Measurements from ENCODE around the gene POLE3. TPM values are rescaled to one million over a fixed set of nuclear protein-coding genes. Genes with fewer than 3 reads are reported as not detected.
"Not testable (repeated sequence)": the region's sequence is repeated elsewhere in the genome, so short reads cannot be mapped to it uniquely, and the experiment has no call there.

POLE3 gene
- total RNA-seq, 4 donors from 2014 or later: 22.2 to 28.4 (median 26.0) TPM

DNA sequence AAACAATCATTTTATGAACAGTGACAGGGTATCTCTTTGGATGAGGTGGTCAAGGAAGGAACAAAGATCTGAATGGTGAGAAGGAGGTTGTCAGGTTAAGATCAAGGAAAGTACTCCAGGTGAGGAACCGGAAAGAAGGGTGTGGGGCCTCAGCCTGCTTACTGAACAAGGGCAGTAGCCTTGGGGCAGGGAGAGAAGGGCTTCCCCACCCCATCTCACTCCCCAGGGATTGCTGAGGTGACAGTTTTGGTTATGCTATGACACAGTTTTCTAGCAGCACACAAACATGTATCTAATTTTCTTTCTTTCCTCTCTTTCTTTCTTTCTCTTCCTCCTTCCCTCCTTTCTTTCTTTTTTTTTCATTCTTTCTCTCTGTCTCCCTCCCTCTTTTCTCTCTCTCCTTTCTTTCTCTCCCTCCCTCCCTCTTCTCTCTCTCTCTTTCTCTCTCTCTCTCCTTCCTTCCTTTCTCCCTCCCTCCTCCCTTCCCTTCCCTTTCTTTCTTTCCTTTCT lies 29.6 kb downstream of the POLE3 start:
- Histone ChIP-seq H3K36me3 (peaks cover 0 to 7% (median 0%) of the 10 kb centered on the region in 3 donors), H3K9me3 (no peaks in the 10 kb centered on the region), H3K4me1 (peaks cover 0 to 6% (median 3%) of the 10 kb centered on the region in 4 donors), H3K27ac (no peak overlapping the region), H3K27me3 (no peaks in the 10 kb centered on the region), H3K4me3 (no peak overlapping the region)
- WGBS, 2 donors: 45 to 50% methylated on average over 1 of the region's 1 CpG
- no peak for DNase-seq (ENCODE audit: low spot score in 2 of 2)
- TF ChIP-seq, protein P1, sequence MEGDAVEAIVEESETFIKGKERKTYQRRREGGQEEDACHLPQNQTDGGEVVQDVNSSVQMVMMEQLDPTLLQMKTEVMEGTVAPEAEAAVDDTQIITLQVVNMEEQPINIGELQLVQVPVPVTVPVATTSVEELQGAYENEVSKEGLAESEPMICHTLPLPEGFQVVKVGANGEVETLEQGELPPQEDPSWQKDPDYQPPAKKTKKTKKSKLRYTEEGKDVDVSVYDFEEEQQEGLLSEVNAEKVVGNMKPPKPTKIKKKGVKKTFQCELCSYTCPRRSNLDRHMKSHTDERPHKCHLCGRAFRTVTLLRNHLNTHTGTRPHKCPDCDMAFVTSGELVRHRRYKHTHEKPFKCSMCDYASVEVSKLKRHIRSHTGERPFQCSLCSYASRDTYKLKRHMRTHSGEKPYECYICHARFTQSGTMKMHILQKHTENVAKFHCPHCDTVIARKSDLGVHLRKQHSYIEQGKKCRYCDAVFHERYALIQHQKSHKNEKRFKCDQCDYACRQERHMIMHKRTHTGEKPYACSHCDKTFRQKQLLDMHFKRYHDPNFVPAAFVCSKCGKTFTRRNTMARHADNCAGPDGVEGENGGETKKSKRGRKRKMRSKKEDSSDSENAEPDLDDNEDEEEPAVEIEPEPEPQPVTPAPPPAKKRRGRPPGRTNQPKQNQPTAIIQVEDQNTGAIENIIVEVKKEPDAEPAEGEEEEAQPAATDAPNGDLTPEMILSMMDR (IDR thresholded peaks at IDR 0.05): no peak
- TF ChIP-seq POLR2A (IDR thresholded peaks at IDR 0.05) (no peak), EP300 (IDR thresholded peaks at IDR 0.05) (no peak)

DNA sequence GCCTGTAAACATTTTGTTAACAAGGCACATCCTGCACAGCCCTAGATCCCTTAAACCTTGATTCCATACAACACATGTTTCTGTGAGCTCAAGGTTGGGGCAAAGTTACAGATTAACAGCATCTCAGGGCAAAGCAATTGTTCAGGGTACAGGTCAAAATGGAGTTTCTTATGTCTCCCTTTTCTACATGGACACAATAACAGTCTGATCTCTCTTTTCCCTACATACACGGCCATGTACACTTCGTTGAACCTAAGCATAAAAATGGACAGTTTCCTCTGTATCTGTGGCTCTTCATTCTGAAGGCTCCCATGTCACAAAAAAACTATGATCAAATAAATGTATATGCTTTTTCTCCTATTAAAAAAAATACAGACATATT lies 30.7 kb downstream of the POLE3 start:
- 79 to 80% methylated on average over 2 of the region's 2 CpGs for WGBS, 2 donors
- H3K27ac ChIP-seq; DNase-seq (ENCODE audit: low spot score in 2 of 2); H3K4me3 ChIP-seq; H3K9me3 ChIP-seq; H3K36me3 ChIP-seq; H3K27me3 ChIP-seq: not testable (repeated sequence)
- H3K4me1 ChIP-seq: peaks cover 0 to 12% (median 7%) of the 10 kb centered on the region in 4 donors

DNA sequence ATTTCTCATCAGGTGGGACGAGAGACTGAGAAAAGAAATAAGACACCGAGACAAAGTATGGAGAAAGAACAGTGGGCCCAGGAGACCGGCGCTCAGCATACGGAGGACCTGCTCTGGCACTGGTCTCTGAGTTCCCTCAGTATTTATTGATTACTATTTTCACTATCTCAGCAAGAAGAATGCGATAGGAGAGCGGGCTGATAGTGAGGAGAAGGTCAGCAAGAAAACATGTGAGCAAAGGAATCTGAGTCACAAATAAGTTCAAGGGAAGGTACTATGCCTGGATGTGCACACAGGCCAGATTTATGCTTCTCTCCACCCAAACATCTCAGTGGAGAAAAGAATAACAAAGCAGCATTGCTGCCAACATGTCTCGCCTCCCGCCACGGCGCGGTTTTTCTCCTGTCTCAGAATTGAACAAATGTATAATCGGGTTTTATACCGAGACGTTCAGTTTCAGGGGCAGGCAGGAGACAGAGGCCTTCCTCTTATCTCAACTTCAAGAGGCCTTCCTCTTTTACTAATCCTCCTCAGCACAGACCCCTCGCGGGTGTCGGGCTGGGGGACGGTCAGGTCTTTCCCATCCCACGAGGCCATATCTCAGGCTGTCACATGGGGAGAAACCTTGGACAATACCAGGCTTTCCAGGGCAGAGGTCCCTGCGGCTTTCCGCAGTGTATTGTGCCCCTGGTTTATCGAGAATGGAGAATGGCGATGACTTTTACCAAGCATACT lies 31.2 kb downstream of the POLE3 start:
- H3K4me1 ChIP-seq: peaks cover 0 to 12% (median 7%) of the 10 kb centered on the region in 4 donors
- DNase-seq (ENCODE audit: low spot score in 2 of 2); H3K4me3 ChIP-seq; H3K36me3 ChIP-seq; H3K27ac ChIP-seq; H3K9me3 ChIP-seq; H3K27me3 ChIP-seq: not testable (repeated sequence)
- whole genome bisulfite sequencing, 2 donors: 65 to 74% methylated on average over 24 of the region's 24 CpGs

DNA sequence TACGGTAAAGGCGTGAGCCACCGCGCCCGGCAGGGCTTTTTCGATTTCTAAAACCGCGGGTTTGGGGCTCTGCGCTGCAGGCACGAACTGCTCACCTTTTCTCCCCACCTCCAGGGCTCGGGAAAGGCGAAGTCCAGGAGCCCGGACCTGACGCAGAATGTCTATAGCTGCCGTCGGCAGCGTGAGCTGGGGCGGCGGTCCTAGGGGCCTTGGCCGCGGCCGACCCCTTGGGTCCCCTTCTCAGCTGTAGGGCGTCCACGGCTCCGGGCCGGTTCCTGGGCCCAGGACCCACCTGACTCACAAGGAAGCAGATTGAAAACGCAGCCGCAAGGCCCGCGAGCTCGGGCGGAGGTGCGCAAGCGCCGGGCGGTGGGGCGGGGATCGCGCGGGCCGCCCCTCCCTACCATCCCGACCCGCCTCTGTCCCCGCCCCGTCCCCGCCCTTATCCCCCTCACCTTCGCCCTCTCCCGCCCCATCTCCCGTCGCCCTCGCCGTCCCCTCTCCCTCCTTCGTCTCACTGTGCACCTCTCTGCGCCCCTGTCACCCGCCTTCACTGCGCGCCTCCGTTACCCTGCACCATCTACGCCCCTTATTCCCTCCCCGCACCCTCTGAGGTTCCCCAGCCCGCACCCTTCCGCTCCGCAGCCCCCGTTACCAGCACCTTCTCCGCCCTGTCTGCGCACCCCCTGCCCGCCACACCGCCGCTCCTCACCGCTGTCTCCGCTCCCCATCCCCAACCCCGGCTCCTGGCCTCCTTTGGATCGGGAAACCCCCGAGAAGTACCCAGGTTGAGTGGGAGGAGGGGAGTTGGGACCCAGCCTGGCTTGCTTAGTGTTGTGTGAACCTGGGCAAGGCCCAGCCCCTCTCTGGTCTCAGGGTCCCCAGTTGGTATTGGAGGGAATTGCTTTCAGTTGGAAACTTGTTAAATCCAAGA lies 33.6 kb downstream of the POLE3 start, which contains the start of gene HDHD3:
Gene HDHD3, minus strand, starts transcription at position 353 of the 934 bp plus-strand sequence. CDS start 2,632 bp downstream, outside the sequence.
- H3K4me1 ChIP-seq: peaks cover 0 to 12% (median 7%) of the 10 kb centered on the region in 4 donors
- peaks cover 0 to 27% (median 9%) of the 10 kb centered on the region in 3 donors for H3K36me3 ChIP-seq
- peak; percentile 51 to 62 for DNase-seq (ENCODE audit: low spot score in 2 of 2)
- WGBS, 2 donors: 3% methylated on average over 57 to 73 of the region's 74 CpGs
- TF ChIP-seq POLR2A (IDR thresholded peaks at IDR 0.05) (peak; percentile 26 to 51), EP300 (IDR thresholded peaks at IDR 0.05) (peak in 1 of 2 donors; percentile 86)
- TF ChIP-seq, protein P1 (IDR thresholded peaks at IDR 0.05): no peak
- no peaks in the 10 kb centered on the region for H3K9me3 ChIP-seq
- peak within 1 kb of the TSS; percentile 73 to 94 (median 90) for H3K27ac ChIP-seq
- H3K27me3 ChIP-seq: no peaks in the 10 kb centered on the region
- peak within 1 kb of the TSS; percentile 75 to 97 (median 92) for H3K4me3 ChIP-seq

DNA sequence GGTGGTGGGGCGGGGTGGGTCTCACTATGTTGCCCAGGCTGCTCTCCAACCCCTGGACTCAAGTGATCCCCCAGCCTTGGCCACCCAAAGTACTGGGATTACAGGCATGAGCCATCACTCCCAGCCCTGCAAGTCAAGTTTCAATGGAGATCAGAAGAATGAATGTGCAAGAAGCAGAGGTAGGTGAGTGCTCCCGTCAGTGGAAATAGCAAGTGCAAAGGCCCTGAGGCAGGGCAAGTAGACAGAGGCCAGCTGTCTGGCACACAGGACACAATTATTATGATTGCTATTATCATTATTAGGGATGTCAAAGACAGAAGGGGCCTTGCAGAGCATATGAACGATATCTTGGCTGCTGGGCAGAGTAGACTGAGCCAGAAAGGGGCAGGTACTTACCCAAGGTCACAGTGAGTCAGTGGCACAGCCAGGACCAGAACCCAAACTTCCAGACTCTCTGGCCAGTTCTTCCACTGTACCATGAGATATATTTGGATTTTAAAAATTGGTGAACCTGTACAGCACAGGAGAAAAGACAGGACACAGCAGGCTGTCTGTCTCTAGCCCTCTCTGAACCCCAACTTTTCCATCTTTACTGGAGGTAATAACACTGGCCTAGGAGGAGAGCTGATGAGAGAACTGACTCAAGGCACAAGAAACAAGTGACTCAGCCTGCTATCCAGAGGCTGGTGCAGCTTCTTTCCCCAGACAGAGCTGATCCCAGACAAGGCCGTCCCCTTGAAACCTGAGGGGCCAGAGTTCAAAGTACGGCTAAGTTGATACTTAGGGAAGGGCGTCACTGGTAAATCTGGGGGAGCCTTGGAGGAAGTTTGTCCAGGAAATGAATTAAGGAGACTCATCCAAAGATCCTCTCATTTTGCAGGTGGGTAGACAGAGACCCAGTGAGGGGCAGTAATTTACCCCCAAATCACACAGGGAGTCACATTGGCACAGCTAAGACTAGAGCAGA lies 35.1 kb downstream of the POLE3 start:
- Histone ChIP-seq H3K27me3 (no peaks in the 10 kb centered on the region), H3K4me3 (peak overlapping the region in 2 of 4 donors; percentile 96 to 97), H3K4me1 (peaks cover 0 to 12% (median 7%) of the 10 kb centered on the region in 4 donors), H3K36me3 (peaks cover 0 to 27% (median 9%) of the 10 kb centered on the region in 3 donors), H3K9me3 (no peaks in the 10 kb centered on the region), H3K27ac (peak overlapping the region in 1 of 4 donors; percentile 90)
- WGBS, 2 donors: 86 to 93% methylated on average over 6 of the region's 6 CpGs
- no peak for DNase-seq (ENCODE audit: low spot score in 2 of 2)
- no peak for TF ChIP-seq POLR2A (IDR thresholded peaks at IDR 0.05)
- no peak for TF ChIP-seq EP300 (IDR thresholded peaks at IDR 0.05)
- TF ChIP-seq, protein P1 (IDR thresholded peaks at IDR 0.05): no peak

Data from tibial nerve (tissue), 4 donors.